OCI-LY1 (cell line): ENCODE measurements around the gene RNF144A.

Source experiments
- H2AFZ ChIP-seq: fragments of 200-600 bp; sonication (generic), shearing (Covaris generic); 2 replicates; pipeline ENCODE4 v1.6.0; 2014; ENCODE audit warnings: antibody characterized with exemption, mild to moderate bottlenecking, low read length
- H3F3A ChIP-seq: fragments of 200-600 bp; sonication (generic), shearing (Covaris generic); 2 replicates; pipeline ENCODE4 v1.6.0; 2014; ENCODE audit warnings: mild to moderate bottlenecking, antibody characterized with exemption, low read length, moderate library complexity; ENCODE audit not compliant: insufficient read depth
- H3K27ac ChIP-seq: fragments of 200-600 bp; sonication (generic); 2 replicates; pipeline ENCODE4 v1.5.1; 2014; ENCODE audit warnings: low read length, mixed run types, mild to moderate bottlenecking, low read depth; ENCODE audit not compliant: poor library complexity, severe bottlenecking
- H3K27me3 ChIP-seq: fragments of 200-600 bp; sonication (generic); 2 replicates; pipeline ENCODE4 v1.6.0; 2014; ENCODE audit warnings: antibody characterized with exemption, mild to moderate bottlenecking, low read length, moderate library complexity; ENCODE audit not compliant: insufficient read depth
- H3K36me3 ChIP-seq: fragments of 200-600 bp; sonication (generic); 2 replicates; pipeline ENCODE4 v1.6.1; 2014; ENCODE audit warnings: mild to moderate bottlenecking, antibody characterized with exemption, low read length, moderate library complexity, mixed read lengths; ENCODE audit not compliant: insufficient read depth
- H3K4me1 ChIP-seq: fragments of 200-600 bp; sonication (generic); 2 replicates; pipeline ENCODE4 v1.5.1; 2014; ENCODE audit warnings: mild to moderate bottlenecking, low read length, moderate library complexity; ENCODE audit not compliant: insufficient read depth, severe bottlenecking
- H3K4me2 ChIP-seq: fragments of 200-600 bp; sonication (generic), shearing (Covaris generic); 2 replicates; pipeline ENCODE4 v1.6.1; 2014; ENCODE audit warnings: low read length
- H3K4me3 ChIP-seq: fragments of 200-600 bp; sonication (generic); 2 replicates; pipeline ENCODE4 v1.5.1; 2014; ENCODE audit warnings: low read length, low read depth, mild to moderate bottlenecking, mixed read lengths; ENCODE audit not compliant: poor library complexity, severe bottlenecking
- H3K79me2 ChIP-seq: fragments of 200-600 bp; shearing (Covaris generic); 2 replicates; pipeline ENCODE4 v1.6.1; 2016; ENCODE audit warnings: mixed run types, low read length, mixed read lengths; ENCODE audit not compliant: insufficient read depth
- H3K9ac ChIP-seq: fragments of 200-600 bp; sonication (generic), shearing (Covaris generic); 2 replicates; pipeline ENCODE4 v1.6.1; 2014; ENCODE audit warnings: mild to moderate bottlenecking, low read length, mixed read lengths
- H3K9me2 ChIP-seq: fragments of 200-600 bp; sonication (generic), shearing (Covaris generic); 2 replicates; pipeline ENCODE4 v1.6.1; 2014; ENCODE audit warnings: low read depth, mild to moderate bottlenecking, low read length, mixed read lengths
- H3K9me3 ChIP-seq: fragments of 200-600 bp; shearing (Covaris generic); 2 replicates; pipeline ENCODE4 v1.6.1; 2014; ENCODE audit warnings: low read length, mixed read lengths
- H4K20me1 ChIP-seq: fragments of 200-600 bp; sonication (generic), shearing (Covaris generic); 2 replicates; pipeline ENCODE4 v1.6.0; 2016; ENCODE audit warnings: mild to moderate bottlenecking, low read length; ENCODE audit not compliant: insufficient read depth
- EZH2 ChIP-seq: fragments of 200-600 bp; sonication (generic), shearing (Covaris generic); IDR thresholded peaks from 2 replicates; pipeline ENCODE4 v1.8.0; 2017; ENCODE audit warnings: borderline replicate concordance, mixed run types, mild to moderate bottlenecking, antibody characterized with exemption, low read length, moderate library complexity, mixed read lengths
- TF ChIP-seq, protein P1 (sequence below): fragments of 200-600 bp; sonication (generic), shearing (Covaris generic); IDR thresholded peaks from 2 replicates; pipeline ENCODE4 v1.5.1; 2017; ENCODE audit warnings: mild to moderate bottlenecking, antibody characterized with exemption, low read length, moderate library complexity, mixed read lengths

The RNF144A gene

DNA sequence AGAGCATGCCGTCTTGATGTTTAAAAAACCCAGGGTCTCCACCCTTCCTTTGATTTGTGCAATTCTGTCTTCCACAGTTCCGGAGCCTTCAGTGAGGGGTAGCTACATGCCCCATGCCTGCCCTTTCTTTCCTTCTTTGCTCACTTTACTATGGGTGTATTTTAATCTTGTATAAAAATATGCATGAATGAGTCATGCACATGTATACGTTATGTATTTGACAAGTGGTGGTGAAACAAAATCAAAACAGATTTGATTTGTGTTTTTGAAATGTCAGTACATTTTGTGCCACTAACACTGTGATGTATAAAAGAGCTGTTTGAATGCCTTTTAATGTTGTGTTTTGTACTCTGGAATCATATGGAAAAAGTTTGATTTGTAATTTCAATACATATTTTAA lies 126.5 kb downstream of the RNF144A start:
- Histone ChIP-seq H3K27ac (no peak overlapping the region), H3K9me2 (no peaks in the 10 kb centered on the region), H3K4me3 (no peak overlapping the region), H3K79me2 (no peaks in the 10 kb centered on the region), H3K4me2 (no peak overlapping the region), H3K36me3 (no peaks in the 10 kb centered on the region), H4K20me1 (no peaks in the 10 kb centered on the region), H3F3A (no peaks in the 10 kb centered on the region), H3K9me3 (no peaks in the 10 kb centered on the region), H3K27me3 (no peaks in the 10 kb centered on the region), H3K4me1 (no peaks in the 10 kb centered on the region), H2AFZ (no peak overlapping the region), H3K9ac (no peak overlapping the region)
- TF ChIP-seq, protein P1, sequence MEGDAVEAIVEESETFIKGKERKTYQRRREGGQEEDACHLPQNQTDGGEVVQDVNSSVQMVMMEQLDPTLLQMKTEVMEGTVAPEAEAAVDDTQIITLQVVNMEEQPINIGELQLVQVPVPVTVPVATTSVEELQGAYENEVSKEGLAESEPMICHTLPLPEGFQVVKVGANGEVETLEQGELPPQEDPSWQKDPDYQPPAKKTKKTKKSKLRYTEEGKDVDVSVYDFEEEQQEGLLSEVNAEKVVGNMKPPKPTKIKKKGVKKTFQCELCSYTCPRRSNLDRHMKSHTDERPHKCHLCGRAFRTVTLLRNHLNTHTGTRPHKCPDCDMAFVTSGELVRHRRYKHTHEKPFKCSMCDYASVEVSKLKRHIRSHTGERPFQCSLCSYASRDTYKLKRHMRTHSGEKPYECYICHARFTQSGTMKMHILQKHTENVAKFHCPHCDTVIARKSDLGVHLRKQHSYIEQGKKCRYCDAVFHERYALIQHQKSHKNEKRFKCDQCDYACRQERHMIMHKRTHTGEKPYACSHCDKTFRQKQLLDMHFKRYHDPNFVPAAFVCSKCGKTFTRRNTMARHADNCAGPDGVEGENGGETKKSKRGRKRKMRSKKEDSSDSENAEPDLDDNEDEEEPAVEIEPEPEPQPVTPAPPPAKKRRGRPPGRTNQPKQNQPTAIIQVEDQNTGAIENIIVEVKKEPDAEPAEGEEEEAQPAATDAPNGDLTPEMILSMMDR = no peak
- TF ChIP-seq EZH2 = no peak

DNA sequence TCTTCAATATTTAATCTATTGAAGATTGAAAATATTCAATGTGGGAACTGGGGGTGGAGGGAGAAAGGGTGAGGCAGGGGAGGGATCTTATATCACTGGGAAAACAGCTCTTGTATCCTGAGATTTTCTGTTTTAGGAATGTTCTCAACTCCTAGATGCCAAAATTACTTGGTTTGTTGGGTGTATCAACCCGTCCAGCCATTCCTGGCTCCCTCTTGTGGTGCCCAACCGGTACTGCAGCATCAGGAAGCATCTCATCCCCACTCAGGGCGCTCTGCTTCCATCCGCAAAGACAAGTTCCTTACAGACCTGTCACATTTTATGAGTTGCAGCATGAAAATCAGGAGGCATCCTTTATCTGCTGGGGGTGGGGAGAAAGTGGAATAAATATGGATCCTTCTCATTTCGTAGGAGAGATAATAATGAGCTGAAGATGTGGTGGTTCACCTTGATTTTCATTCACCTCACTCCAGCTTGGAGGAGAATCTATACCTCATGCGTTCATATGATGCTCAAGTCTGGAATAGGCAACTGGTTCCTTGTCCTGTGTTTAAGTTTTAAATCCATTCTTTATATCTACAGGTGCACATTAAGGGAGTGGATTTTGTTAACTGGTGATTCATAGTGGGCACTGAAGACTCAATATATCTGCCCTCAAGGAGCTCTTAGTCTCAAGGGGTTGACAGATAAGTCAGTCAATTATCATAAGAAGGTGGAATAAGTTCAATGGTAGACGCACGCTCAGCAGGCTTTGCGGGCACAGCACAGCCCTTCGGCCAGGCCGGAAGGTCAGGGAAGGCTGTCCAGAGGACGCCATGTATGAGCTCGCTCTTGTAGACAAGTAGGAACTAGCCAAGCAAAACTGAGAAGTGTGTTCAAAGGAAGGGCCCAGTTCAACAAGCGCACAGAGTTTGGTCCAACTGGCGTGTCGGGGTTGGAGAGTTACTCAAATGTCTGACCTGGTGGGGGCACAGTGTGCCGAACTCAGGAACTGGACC lies 127.3 kb downstream of the RNF144A start:
- no peak overlapping the region for H3K9ac ChIP-seq
- no peak overlapping the region for H2AFZ ChIP-seq
- no peak overlapping the region for H3K27ac ChIP-seq
- H3K27me3 ChIP-seq = no peaks in the 10 kb centered on the region
- H3K9me3 ChIP-seq = no peaks in the 10 kb centered on the region
- no peak overlapping the region for H3K4me2 ChIP-seq
- no peak for TF ChIP-seq EZH2
- TF ChIP-seq, protein P1 = peak; percentile 88
- no peak overlapping the region for H3K4me3 ChIP-seq
- H3K9me2 ChIP-seq = no peaks in the 10 kb centered on the region
- no peaks in the 10 kb centered on the region for H4K20me1 ChIP-seq
- no peaks in the 10 kb centered on the region for H3K79me2 ChIP-seq
- H3K4me1 ChIP-seq = no peaks in the 10 kb centered on the region
- no peaks in the 10 kb centered on the region for H3K36me3 ChIP-seq
- H3F3A ChIP-seq = no peaks in the 10 kb centered on the region

DNA sequence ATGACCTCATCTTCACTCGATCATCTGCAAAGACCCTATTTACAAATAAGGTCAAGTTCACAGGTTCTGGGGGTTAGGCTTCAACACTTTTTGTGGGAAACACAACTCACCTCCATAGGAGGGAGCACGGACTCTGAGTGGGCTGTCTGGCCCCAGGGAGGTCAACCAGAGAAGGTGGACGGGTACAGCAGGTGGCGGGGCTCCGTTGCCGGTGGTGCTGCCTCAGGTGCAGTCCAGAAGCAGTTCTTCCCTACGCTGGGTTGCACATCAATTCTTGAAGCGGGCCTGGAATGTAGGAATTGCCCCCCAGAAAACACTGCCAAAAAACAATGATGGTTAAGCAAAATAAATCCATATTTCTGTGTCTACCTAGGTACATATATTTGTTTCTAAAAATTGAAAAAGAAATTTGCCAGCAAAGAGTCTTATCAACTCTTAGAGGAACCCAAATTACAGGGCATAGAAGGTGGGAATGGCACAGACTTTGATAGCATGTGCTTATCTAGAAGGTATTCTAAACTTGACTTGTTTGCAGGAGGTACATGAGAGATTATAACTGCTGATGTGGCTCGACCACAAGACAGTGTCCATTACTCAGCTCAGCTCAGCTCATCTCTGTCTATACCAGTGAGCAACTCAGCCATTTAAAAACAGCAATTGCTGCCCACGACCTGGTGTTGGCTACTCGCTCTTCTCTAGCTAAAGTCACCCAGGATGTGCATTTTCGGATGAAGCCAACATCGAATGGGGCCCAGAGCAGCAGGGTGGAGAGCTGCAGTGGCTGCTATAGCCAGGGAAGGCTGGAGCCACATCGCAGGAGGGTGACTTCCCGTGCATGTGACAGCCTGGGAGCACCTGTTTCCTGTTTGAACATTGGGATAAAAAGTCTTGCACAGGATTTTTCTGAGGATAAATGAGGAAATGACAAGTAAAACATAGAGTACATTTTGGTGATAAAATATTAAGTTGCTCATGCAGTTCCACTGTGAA lies 128.7 kb downstream of the RNF144A start:
- no peak overlapping the region for H3K27ac ChIP-seq
- no peaks in the 10 kb centered on the region for H3K9me3 ChIP-seq
- no peaks in the 10 kb centered on the region for H3K4me1 ChIP-seq
- no peaks in the 10 kb centered on the region for H3K27me3 ChIP-seq
- H3K36me3 ChIP-seq = no peaks in the 10 kb centered on the region
- no peak overlapping the region for H3K4me2 ChIP-seq
- H2AFZ ChIP-seq = no peak overlapping the region
- H3K9ac ChIP-seq = no peak overlapping the region
- H3F3A ChIP-seq = no peaks in the 10 kb centered on the region
- TF ChIP-seq, protein P1 = no peak
- no peak for TF ChIP-seq EZH2
- H3K9me2 ChIP-seq = no peaks in the 10 kb centered on the region
- no peaks in the 10 kb centered on the region for H3K79me2 ChIP-seq
- H3K4me3 ChIP-seq = no peak overlapping the region
- no peaks in the 10 kb centered on the region for H4K20me1 ChIP-seq
